ENCODE measurements around the gene C17orf67.

C17orf67 gene

GRCh38 chr17:56779898-56780777 lies 53.6 kb downstream of the C17orf67 start:
- DNase-seq (ENCODE audit: extremely low read depth, insufficient read length): peak; percentile 83
- Histone ChIP-seq H3K36me3 (ENCODE audit: control insufficient read depth, insufficient read depth, low read length) (no peaks in the 10 kb centered on the region), H3K27me3 (replicated peaks; ENCODE audit: control insufficient read depth, insufficient read depth, low read length) (no peaks in the 10 kb centered on the region), H3K4me3 (replicated peaks; ENCODE audit: low read depth, low read length) (peak overlapping the region; percentile 15; the same call in 1 of the 2 replicates)
- TF ChIP-seq CTCF (IDR thresholded peaks at IDR 0.05; ENCODE audit: insufficient read depth, low read length, poor library complexity, severe bottlenecking): peak; percentile 81

GRCh38 chr17:56779322-56779721 lies 54.4 kb downstream of the C17orf67 start:
- Histone ChIP-seq H3K27me3 (replicated peaks; ENCODE audit: control insufficient read depth, insufficient read depth, low read length) (no peaks in the 10 kb centered on the region), H3K4me3 (replicated peaks; ENCODE audit: low read depth, low read length) (no peak overlapping the region), H3K36me3 (ENCODE audit: control insufficient read depth, insufficient read depth, low read length) (no peaks in the 10 kb centered on the region)
- DNase-seq (ENCODE audit: extremely low read depth, insufficient read length): no peak
- TF ChIP-seq CTCF (IDR thresholded peaks at IDR 0.05; ENCODE audit: insufficient read depth, low read length, poor library complexity, severe bottlenecking): no peak

- Histone ChIP-seq H3K27me3 (replicated peaks; ENCODE audit: control insufficient read depth, insufficient read depth, low read length) (no peaks in the 10 kb centered on the region), H3K4me3 (replicated peaks; ENCODE audit: low read depth, low read length) (no peak overlapping the region), H3K36me3 (ENCODE audit: control insufficient read depth, insufficient read depth, low read length) (no peaks in the 10 kb centered on the region)
- TF ChIP-seq CTCF (IDR thresholded peaks at IDR 0.05; ENCODE audit: insufficient read depth, low read length, poor library complexity, severe bottlenecking): no peak
- no peak for DNase-seq (ENCODE audit: extremely low read depth, insufficient read length)
Measured at GRCh38 chr17:56778898-56779297, 54.8 kb downstream of the C17orf67 start.

- TF ChIP-seq CTCF (IDR thresholded peaks at IDR 0.05; ENCODE audit: insufficient read depth, low read length, poor library complexity, severe bottlenecking): no peak
- no peak for DNase-seq (ENCODE audit: extremely low read depth, insufficient read length)
- Histone ChIP-seq H3K36me3 (ENCODE audit: control insufficient read depth, insufficient read depth, low read length) (no peaks in the 10 kb centered on the region), H3K27me3 (replicated peaks; ENCODE audit: control insufficient read depth, insufficient read depth, low read length) (no peaks in the 10 kb centered on the region), H3K4me3 (replicated peaks; ENCODE audit: low read depth, low read length) (no peak overlapping the region)
Measured at GRCh38 chr17:56777859-56778258, 55.9 kb downstream of the C17orf67 start.

GRCh38 chr17:56774650-56775049 lies 59.1 kb downstream of the C17orf67 start:
- TF ChIP-seq CTCF (IDR thresholded peaks at IDR 0.05; ENCODE audit: insufficient read depth, low read length, poor library complexity, severe bottlenecking): no peak
- Histone ChIP-seq H3K27me3 (replicated peaks; ENCODE audit: control insufficient read depth, insufficient read depth, low read length) (no peaks in the 10 kb centered on the region; the same call in 1 of the 2 replicates), H3K36me3 (ENCODE audit: control insufficient read depth, insufficient read depth, low read length) (no peaks in the 10 kb centered on the region), H3K4me3 (replicated peaks; ENCODE audit: low read depth, low read length) (no peak overlapping the region)
- DNase-seq (ENCODE audit: extremely low read depth, insufficient read length): no peak

Data from GM06990 (cell line).